Stimulated activated CD4-positive, alpha-beta T cell treated with anti-CD3 and anti-CD28 coated beads, TNF-alpha, amount 100 ng/mL, for 4 hours (primary cell): ENCODE results near the gene PKNOX2.

ENCODE experiments used
- DNase-seq, 3 experiments: peaks; one replicate each; pipeline ENCODE4 v3.0.0-alpha.2; 2020; ENCODE audit warnings: low read depth in 3 of 3

The PKNOX2 gene

GRCh38 chr11:125337836-125338834 lies 173.6 kb downstream of the PKNOX2 start:
- no peak for DNase-seq

DNA sequence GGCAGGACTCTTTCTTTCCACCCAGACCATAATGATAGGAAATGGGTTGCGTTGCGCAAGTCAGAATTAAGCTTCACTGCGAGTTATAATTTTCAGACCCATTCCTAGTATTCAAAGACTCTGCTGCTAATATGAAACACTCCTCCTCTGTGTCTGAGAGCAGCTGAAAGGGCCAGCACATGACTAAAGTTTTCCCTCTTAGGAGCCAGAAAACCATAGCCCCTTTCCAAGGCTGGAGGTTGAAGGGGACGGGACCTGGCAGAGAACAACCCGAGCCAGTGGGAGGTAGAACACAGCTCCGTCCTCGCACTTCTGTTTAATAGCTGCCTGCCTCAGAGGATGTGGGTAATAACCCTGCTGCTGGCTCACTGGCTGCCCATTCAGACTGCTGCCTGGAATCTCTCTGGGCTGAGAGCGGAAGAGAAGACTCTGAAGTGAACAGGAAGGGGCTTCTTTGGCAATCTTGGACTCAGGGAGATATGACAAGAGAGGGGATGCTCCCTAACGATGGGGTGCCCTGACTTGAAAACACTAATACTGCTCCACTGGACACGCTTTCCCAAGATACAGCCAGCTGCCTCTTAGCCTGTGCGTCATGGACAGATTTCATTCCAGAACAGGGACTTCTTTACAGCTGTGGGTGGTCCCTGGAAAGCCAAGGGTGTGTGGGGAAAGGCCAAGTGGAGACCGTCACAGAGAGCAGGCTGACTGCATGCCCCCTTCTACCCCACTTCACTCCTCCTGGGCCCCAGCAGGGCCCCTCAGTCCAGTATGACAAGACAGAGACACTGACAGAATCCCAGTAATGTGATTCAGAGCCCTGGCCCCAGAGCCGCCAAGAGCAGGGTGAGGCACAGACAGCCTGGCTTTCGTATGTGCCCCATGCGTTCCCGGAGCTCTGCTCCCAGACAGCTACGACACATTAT lies 174.6 kb downstream of the PKNOX2 start:
- DNase-seq: no peak

- DNase-seq: no peak
These were observed 177.1 kb downstream of the PKNOX2 start for GRCh38 chr11:125341676-125342075.

GRCh38 chr11:125342281-125342930 lies 177.9 kb downstream of the PKNOX2 start:
- no peak for DNase-seq

GRCh38 chr11:125343086-125343717 lies 178.7 kb downstream of the PKNOX2 start:
- no peak for DNase-seq

DNA sequence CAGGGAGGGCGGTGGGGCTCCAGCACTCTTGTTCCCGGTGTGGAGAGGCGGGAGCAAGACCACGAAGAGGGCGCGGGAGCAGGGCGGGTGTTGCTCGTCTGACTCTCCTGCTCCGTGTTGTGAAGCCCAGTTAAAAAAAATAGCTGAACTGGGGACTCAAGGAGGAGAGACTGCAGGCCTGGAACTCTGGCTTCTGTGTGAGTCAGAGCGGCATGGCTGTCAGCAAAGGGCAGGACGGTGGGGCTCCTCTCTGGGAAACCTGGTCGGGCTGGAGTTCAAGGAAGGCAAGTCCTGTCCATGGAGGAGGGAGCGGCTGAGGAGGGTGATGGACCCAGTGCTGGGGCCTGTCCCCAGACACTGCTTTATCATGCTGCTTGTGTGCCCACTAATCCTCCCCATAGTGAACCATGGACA lies 179.2 kb downstream of the PKNOX2 start:
- DNase-seq: no peak

GRCh38 chr11:125344846-125345420 lies 180.4 kb downstream of the PKNOX2 start:
- no peak for DNase-seq

- DNase-seq: no peak
These were observed 181.0 kb downstream of the PKNOX2 start for GRCh38 chr11:125345421-125346178.

- DNase-seq: no peak
These were observed 181.6 kb downstream of the PKNOX2 start for GRCh38 chr11:125346179-125346530.

GRCh38 chr11:125346565-125347260 lies 182.2 kb downstream of the PKNOX2 start:
- DNase-seq: no peak

DNA sequence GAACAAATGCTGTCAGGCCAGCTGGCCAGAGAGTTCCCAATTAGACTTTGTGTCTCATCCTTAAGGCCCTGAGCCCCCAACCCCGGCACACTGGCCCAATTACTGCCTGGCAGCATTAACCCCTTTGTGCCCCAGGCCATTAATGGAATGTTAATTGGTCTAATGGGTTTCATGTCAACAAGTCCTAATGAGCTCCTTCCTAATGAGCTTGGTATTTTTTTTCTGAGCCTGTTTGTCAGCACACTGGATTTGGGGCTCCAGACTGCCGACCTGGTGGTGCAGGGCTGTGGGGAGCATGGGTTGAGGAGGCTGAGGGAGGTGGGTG lies 182.7 kb downstream of the PKNOX2 start:
- no peak for DNase-seq

- DNase-seq: no peak
These were observed 183.6 kb downstream of the PKNOX2 start for GRCh38 chr11:125348141-125348651.

DNA sequence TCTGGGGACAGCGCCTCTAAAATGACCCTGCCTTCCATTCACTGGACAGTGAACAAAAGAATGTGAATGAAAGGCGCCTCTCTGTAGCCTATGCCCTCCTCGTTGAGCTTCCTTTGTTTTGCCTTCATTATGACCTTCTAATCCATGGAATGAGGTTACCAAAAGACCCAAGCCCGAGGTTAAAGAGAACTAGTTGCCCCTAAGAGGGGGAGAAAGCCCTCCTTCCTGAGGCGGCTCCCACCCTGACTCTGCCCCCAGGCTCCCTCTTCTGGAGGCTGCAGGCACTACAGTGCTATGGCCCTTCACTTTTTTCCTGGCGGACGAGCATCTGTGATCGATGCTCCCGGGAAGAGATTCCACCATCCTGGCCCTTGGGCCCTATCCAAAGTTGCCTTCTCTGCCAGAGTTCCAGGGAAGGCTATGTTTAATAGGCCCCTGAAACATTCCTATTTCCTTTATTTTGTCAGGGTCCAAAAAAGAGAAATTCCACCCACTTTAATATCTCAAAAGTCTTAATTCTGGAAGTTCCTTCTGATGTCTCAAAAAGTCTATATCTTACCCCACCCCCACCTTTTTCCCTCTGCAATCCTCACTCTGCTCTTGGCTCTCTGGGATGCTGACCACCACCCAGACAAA lies 184.2 kb downstream of the PKNOX2 start:
- DNase-seq: peak; percentile 5 to 12 (median 9)

- no peak for DNase-seq
These were observed 185.9 kb downstream of the PKNOX2 start for GRCh38 chr11:125350206-125351032.

DNA sequence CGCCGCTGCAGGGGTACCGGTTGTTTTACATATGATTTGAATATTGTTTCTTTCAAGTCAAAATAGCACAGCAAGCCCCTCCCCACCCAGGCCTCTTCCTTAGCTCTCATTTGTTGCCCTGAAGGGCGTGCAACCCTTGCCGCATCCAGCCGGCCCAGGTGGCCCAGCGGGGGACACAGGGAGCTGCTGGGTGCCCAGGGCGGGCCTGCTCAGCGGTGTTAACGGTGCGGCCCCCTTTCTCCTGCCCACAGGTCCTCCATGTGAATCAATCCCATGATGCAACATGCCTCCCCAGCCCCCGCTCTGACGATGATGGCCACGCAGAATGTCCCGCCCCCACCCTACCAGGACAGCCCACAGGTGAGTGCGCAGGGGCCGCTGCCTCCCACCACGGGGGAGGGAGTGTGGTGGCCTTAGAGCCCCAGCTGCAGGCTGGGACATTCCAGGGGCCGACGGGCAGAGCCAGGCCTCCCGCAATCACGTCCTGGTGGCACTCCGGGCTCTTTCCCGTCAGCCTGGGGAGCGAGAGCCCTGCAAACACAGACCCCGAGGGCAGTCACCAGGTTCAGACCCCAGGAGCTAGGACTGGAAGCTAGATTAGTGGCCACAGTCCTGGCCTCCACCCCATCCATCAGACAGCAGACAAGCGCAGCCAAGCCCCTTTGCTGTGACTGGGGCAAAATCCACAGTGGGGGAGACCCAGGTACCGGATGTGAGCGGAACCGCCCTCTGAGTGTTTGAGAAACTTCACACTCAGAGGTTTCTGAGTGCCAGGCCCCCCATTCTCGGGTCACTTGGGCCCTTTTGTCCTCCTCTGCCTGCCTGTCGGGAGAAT lies 186.7 kb downstream of the PKNOX2 start:
- no peak for DNase-seq

- DNase-seq: no peak
These were observed 187.3 kb downstream of the PKNOX2 start for GRCh38 chr11:125351868-125352250.

GRCh38 chr11:125356797-125357196 lies 192.2 kb downstream of the PKNOX2 start:
- no peak for DNase-seq
